Keratinocyte (primary cell): ENCODE data around the gene FXYD5. TPM values are rescaled to one million over a fixed set of nuclear protein-coding genes. Genes with fewer than 3 reads are reported as not detected.

Experiments
- DNase-seq: peaks from one replicate; pipeline ENCODE4 v3.0.0-alpha.2; 2011; ENCODE audit warnings: low read depth, missing footprints, low spot score
- FAIRE-seq: peaks from 2 replicates; lab custom pipeline; 2011; peaks lifted over from hg19 to GRCh38; lab: Jason Lieb, UNC
- H2AFZ ChIP-seq: 2 replicates; pipeline ENCODE4 v1.6.0; 2012; ENCODE audit warnings: low read length, control low read depth, inconsistent platforms; ENCODE audit not compliant: control insufficient read depth
- H3K27ac ChIP-seq: 2 replicates; pipeline ENCODE4 v1.5.1; 2011; ENCODE audit warnings: low read length; ENCODE audit not compliant: control insufficient read depth, insufficient read depth
- H3K27me3 ChIP-seq: 3 replicates; pipeline ENCODE4 v1.6.0; 2011; ENCODE audit warnings: low read length; ENCODE audit not compliant: control insufficient read depth, insufficient read depth; ENCODE audit errors: extremely low read depth
- H3K36me3 ChIP-seq, 2 experiments: 2 replicates in 1 of 2; 3 replicates in 1 of 2; pipeline ENCODE4 v1.5.1; 2011; ENCODE audit warnings: low read length in 2 of 2, mild to moderate bottlenecking in 1 of 2; ENCODE audit not compliant: control insufficient read depth in 2 of 2, insufficient read depth in 2 of 2; ENCODE audit errors: extremely low read depth in 1 of 2
- H3K4me1 ChIP-seq: 3 replicates; pipeline ENCODE4 v1.5.1; 2011; ENCODE audit warnings: low read length; ENCODE audit not compliant: control insufficient read depth, insufficient read depth; ENCODE audit errors: extremely low read depth
- H3K4me2 ChIP-seq: 3 replicates; pipeline ENCODE4 v1.6.0; 2011; ENCODE audit warnings: low read depth, low read length; ENCODE audit not compliant: control insufficient read depth, insufficient read depth; ENCODE audit errors: extremely low read depth
- H3K4me3 ChIP-seq, 3 experiments: fragments of 200-600 bp in 1 of 3; sonication (generic) in 1 of 3; 2 replicates in 2 of 3; 3 replicates in 1 of 3; pipeline ENCODE4 v1.5.1; 2011 to 2016; ENCODE audit warnings: low read length in 3 of 3, mild to moderate bottlenecking in 3 of 3, control low read depth in 2 of 3, inconsistent platforms in 1 of 3, low read depth in 1 of 3, mixed read lengths in 1 of 3, mixed run types in 1 of 3, moderate library complexity in 1 of 3; ENCODE audit not compliant: control insufficient read depth in 2 of 3, insufficient read depth in 2 of 3; ENCODE audit errors: extremely low read depth in 1 of 3
- H3K79me2 ChIP-seq: 2 replicates; pipeline ENCODE4 v1.6.0; 2012; ENCODE audit warnings: low read length; ENCODE audit not compliant: control insufficient read depth, insufficient read depth
- H3K9ac ChIP-seq: 3 replicates; pipeline ENCODE4 v1.6.0; 2011; ENCODE audit warnings: low read length; ENCODE audit not compliant: control insufficient read depth, insufficient read depth; ENCODE audit errors: extremely low read depth
- H3K9me1 ChIP-seq: 3 replicates; pipeline ENCODE4 v1.6.0; 2011; ENCODE audit warnings: low read length; ENCODE audit not compliant: control insufficient read depth, insufficient read depth; ENCODE audit errors: extremely low read depth
- H3K9me3 ChIP-seq: 2 replicates; pipeline ENCODE4 v1.5.1; 2012; ENCODE audit warnings: low read depth, low read length; ENCODE audit not compliant: control insufficient read depth
- H4K20me1 ChIP-seq: 3 replicates; pipeline ENCODE4 v1.6.0; 2011; ENCODE audit warnings: low read length; ENCODE audit not compliant: control insufficient read depth, insufficient read depth; ENCODE audit errors: extremely low read depth
- CTCF ChIP-seq, 3 experiments: IDR thresholded peaks in 1 of 3; conservative IDR thresholded peaks in 1 of 3; optimal IDR thresholded peaks in 1 of 3; 2 replicates in 2 of 3; 3 replicates in 1 of 3; pipeline versions ENCODE3 to v1.5.1; 2011; ENCODE audit warnings: low read length in 3 of 3, mild to moderate bottlenecking in 3 of 3, moderate library complexity in 2 of 3, control low read depth in 1 of 3, inconsistent platforms in 1 of 3; ENCODE audit not compliant: insufficient read depth in 2 of 3; ENCODE audit errors: extremely low read depth in 1 of 3
- EZH2 ChIP-seq: IDR thresholded peaks from one replicate; pipeline ENCODE4 v1.6.1; 2012; ENCODE audit warnings: inconsistent platforms, mild to moderate bottlenecking, low read length, moderate library complexity
- dilution Hi-C: fragments of 300-500 bp; cut with MboI; formaldehyde crosslinking; loops from one replicate; pipeline ENCODE4 v1.7.0; 2020; ENCODE audit warnings: low sequenced_read_pairs; ENCODE audit not compliant: extremely low pct_ligation_motif_present
- polyA plus RNA-seq, 5 experiments: library from polyadenylated mRNA; depleted of rRNA in 3 of 5; stranded (reverse) in 3 of 5; stranded (forward) in 1 of 5; unstranded in 1 of 5; fragments of >200 nt; gene quantifications; 1 replicate in 1 of 5; 2 replicates in 3 of 5; 3 replicates in 1 of 5; pipeline versions ENCODE4 v1.2.1 to v1.2.3, GENCODE V29; 2011 to 2012; ENCODE audit warnings: missing spikeins in 2 of 5, low read depth in 1 of 5, low replicate concordance in 1 of 5

FXYD5 gene
- polyA plus RNA-seq, 1 donor (not counting 4 experiments of a cell fraction or from before 2014, with no cell fraction given) = 122 TPM

- peaks cover 12% of the 10 kb centered on the region for H3K4me1 ChIP-seq
- dilution Hi-C loops = no loop called here
- H3K4me2 ChIP-seq = no peak overlapping the region
- no peak overlapping the region for H3K9ac ChIP-seq
- H3K27me3 ChIP-seq = no peaks in the 10 kb centered on the region
- no peaks in the 10 kb centered on the region for H3K79me2 ChIP-seq
- H3K27ac ChIP-seq = no peak overlapping the region
- no peaks in the 10 kb centered on the region for H3K9me3 ChIP-seq
- H3K4me3 ChIP-seq = no peak overlapping the region
- peaks cover 3% of the 10 kb centered on the region for H4K20me1 ChIP-seq
- no peaks in the 10 kb centered on the region for H3K9me1 ChIP-seq
- FAIRE-seq (no peak), DNase-seq (no peak)
- H2AFZ ChIP-seq = no peak overlapping the region
- H3K36me3 ChIP-seq = no peaks in the 10 kb centered on the region
- TF ChIP-seq EZH2 = no peak
- TF ChIP-seq CTCF (optimal IDR thresholded peaks at IDR 0.05 in 1 of 3, IDR thresholded peaks at IDR 0.05 in 1 of 3, conservative IDR thresholded peaks at IDR 0.05 in 1 of 3; ENCODE audit: extremely low read depth in 1 of 3, insufficient read depth in 2 of 3, low read length in 3 of 3) = no peak
These were observed 57.2 kb downstream of the FXYD5 start for GRCh38 chr19:35211545-35212230.

GRCh38 chr19:35212241-35212640 lies 57.7 kb downstream of the FXYD5 start:
- no peak overlapping the region for H2AFZ ChIP-seq

More at GRCh38 chr19:35212241-35212640, 57.7 kb downstream of the FXYD5 start:
- Histone ChIP-seq H3K79me2 (no peaks in the 10 kb centered on the region), H3K9me1 (no peaks in the 10 kb centered on the region), H3K27ac (no peak overlapping the region), H3K9ac (no peak overlapping the region), H3K36me3 (no peaks in the 10 kb centered on the region), H3K4me1 (peaks cover 12% of the 10 kb centered on the region), H3K4me3 (no peak overlapping the region), H3K4me2 (no peak overlapping the region), H3K27me3 (no peaks in the 10 kb centered on the region), H3K9me3 (no peaks in the 10 kb centered on the region), H4K20me1 (peaks cover 3% of the 10 kb centered on the region)
- FAIRE-seq = no peak
- dilution Hi-C loops = no loop called here
- TF ChIP-seq EZH2 (no peak), CTCF (optimal IDR thresholded peaks at IDR 0.05 in 1 of 3, IDR thresholded peaks at IDR 0.05 in 1 of 3, conservative IDR thresholded peaks at IDR 0.05 in 1 of 3; ENCODE audit: extremely low read depth in 1 of 3, insufficient read depth in 2 of 3, low read length in 3 of 3) (no peak)
- DNase-seq = no peak
